Measurements from ENCODE around the gene CAPS2.

CAPS2 gene

GRCh38 chr12:75311369-75311768 lies 18.8 kb downstream of the CAPS2 start:
- TF ChIP-seq, protein P1, sequence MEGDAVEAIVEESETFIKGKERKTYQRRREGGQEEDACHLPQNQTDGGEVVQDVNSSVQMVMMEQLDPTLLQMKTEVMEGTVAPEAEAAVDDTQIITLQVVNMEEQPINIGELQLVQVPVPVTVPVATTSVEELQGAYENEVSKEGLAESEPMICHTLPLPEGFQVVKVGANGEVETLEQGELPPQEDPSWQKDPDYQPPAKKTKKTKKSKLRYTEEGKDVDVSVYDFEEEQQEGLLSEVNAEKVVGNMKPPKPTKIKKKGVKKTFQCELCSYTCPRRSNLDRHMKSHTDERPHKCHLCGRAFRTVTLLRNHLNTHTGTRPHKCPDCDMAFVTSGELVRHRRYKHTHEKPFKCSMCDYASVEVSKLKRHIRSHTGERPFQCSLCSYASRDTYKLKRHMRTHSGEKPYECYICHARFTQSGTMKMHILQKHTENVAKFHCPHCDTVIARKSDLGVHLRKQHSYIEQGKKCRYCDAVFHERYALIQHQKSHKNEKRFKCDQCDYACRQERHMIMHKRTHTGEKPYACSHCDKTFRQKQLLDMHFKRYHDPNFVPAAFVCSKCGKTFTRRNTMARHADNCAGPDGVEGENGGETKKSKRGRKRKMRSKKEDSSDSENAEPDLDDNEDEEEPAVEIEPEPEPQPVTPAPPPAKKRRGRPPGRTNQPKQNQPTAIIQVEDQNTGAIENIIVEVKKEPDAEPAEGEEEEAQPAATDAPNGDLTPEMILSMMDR (IDR thresholded peaks at IDR 0.05; ENCODE audit: low read depth, low read length), result no peak
- H3K4me3 ChIP-seq (replicated peaks in 1 of 2; ENCODE audit: low read depth in 2 of 2, low read length in 2 of 2), result no peak overlapping the region
- no peak for DNase-seq (ENCODE audit: low read depth in 2 of 2)

DNA sequence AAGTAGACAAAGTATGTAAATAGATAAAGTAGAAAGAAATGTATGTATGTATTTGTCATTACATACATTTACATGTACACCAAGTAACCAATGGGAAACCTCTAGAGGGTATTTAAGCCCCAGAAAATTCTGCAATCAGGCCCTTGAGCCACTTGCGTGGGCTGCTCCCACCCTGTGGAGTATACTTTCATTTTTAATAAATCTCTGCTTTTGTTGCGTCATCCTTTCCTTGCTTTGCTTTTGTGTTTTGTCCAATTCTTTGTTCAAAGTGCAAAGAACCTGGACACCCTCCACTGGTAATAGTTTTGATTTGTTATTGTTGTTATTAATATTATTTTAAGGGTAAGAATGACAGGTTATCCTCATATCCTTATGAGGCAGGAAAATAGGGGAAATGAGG lies 21.8 kb downstream of the CAPS2 start:
- no peak overlapping the region for H3K4me3 ChIP-seq (replicated peaks in 1 of 2; ENCODE audit: low read depth in 2 of 2, low read length in 2 of 2)
- TF ChIP-seq, protein P1 (IDR thresholded peaks at IDR 0.05; ENCODE audit: low read depth, low read length), result no peak
- no peak for DNase-seq (ENCODE audit: low read depth in 2 of 2)

DNA sequence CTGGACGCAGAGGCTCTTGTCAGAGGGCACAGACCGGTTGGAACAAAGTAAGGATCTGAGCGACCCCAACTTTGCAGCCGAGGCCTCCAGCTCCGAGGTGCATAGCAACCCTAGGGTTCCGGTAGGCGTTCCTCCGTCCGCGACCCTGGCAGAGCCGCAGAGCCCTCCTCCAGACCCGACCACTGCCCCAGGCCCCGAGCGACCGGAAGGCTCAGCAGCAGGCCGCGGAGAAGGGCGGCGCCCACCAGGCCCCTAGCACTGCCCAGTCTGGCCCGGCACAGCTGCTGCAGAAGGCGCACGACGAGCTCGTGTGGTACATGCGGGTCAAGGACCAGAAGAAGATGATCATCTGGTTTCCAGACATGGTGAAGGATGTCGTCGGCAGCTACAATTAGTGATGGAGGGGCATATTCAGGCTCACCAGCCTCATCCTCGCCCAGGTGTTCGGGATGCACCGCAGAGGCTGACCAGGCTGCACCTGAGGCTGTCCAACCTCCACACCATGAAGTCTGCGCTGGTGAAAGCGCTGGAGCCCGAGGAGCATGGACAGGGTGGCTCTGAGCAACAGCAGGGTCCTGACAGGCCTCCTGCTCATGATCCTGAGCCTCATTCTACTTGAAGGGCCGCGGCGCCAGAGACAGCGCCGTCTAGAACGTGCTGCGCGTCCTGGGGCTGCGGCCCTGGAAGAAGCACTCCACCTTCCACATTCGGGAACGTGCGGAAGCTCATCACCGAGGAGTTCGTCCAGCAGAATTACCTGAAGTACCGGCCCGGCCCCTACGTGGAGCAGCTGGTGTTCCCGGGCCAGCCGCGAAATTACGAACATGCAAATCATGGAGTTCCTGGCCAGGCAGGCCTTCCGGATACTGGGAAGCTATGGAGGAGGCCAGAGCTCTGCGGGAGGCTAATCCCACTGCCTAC lies 24.5 kb downstream of the CAPS2 start:
- DNase-seq (ENCODE audit: low read depth in 2 of 2), result no peak
- no peak overlapping the region for H3K4me3 ChIP-seq (replicated peaks in 1 of 2; ENCODE audit: low read depth in 2 of 2, low read length in 2 of 2)
- TF ChIP-seq, protein P1 (IDR thresholded peaks at IDR 0.05; ENCODE audit: low read depth, low read length), result no peak

GRCh38 chr12:75302781-75303180 lies 27.3 kb downstream of the CAPS2 start:
- H3K4me3 ChIP-seq (replicated peaks in 1 of 2; ENCODE audit: low read depth in 2 of 2, low read length in 2 of 2), result no peak overlapping the region
- no peak for DNase-seq (ENCODE audit: low read depth in 2 of 2)
- TF ChIP-seq, protein P1 (IDR thresholded peaks at IDR 0.05; ENCODE audit: low read depth, low read length), result no peak

GRCh38 chr12:75302225-75302624 lies 27.9 kb downstream of the CAPS2 start:
- no peak for DNase-seq (ENCODE audit: low read depth in 2 of 2)
- no peak overlapping the region for H3K4me3 ChIP-seq (replicated peaks in 1 of 2; ENCODE audit: low read depth in 2 of 2, low read length in 2 of 2)
- TF ChIP-seq, protein P1 (IDR thresholded peaks at IDR 0.05; ENCODE audit: low read depth, low read length), result no peak

- TF ChIP-seq, protein P1 (IDR thresholded peaks at IDR 0.05; ENCODE audit: low read depth, low read length), result no peak
- no peak for DNase-seq (ENCODE audit: low read depth in 2 of 2)
These were observed 35.3 kb downstream of the CAPS2 start for GRCh38 chr12:75294797-75295196.

More at GRCh38 chr12:75294797-75295196, 35.3 kb downstream of the CAPS2 start:
- no peak overlapping the region for H3K4me3 ChIP-seq (replicated peaks in 1 of 2; ENCODE audit: low read depth in 2 of 2, low read length in 2 of 2)
